Astrocyte of the spinal cord (primary cell): ENCODE results near the gene ELMOD1.

ENCODE experiments used
- DNase-seq: peaks from one replicate; pipeline ENCODE4 v3.0.0; 2011; ENCODE audit warnings: low read depth, low spot score
- H3K4me3 ChIP-seq: 2 replicates; pipeline ENCODE4 v1.5.1; 2011; ENCODE audit warnings: low read depth, mild to moderate bottlenecking, low read length, moderate library complexity
- CTCF ChIP-seq: IDR thresholded peaks from 2 replicates; pipeline ENCODE4 v1.5.1; 2012; ENCODE audit warnings: low read depth, mild to moderate bottlenecking, low read length, inconsistent platforms
- in situ Hi-C: cut with HindIII; loops from 2 replicates; pipeline ENCODE4 v1.10.0; 2017; ENCODE audit warnings: low sequenced_read_pairs

ELMOD1 gene

DNA sequence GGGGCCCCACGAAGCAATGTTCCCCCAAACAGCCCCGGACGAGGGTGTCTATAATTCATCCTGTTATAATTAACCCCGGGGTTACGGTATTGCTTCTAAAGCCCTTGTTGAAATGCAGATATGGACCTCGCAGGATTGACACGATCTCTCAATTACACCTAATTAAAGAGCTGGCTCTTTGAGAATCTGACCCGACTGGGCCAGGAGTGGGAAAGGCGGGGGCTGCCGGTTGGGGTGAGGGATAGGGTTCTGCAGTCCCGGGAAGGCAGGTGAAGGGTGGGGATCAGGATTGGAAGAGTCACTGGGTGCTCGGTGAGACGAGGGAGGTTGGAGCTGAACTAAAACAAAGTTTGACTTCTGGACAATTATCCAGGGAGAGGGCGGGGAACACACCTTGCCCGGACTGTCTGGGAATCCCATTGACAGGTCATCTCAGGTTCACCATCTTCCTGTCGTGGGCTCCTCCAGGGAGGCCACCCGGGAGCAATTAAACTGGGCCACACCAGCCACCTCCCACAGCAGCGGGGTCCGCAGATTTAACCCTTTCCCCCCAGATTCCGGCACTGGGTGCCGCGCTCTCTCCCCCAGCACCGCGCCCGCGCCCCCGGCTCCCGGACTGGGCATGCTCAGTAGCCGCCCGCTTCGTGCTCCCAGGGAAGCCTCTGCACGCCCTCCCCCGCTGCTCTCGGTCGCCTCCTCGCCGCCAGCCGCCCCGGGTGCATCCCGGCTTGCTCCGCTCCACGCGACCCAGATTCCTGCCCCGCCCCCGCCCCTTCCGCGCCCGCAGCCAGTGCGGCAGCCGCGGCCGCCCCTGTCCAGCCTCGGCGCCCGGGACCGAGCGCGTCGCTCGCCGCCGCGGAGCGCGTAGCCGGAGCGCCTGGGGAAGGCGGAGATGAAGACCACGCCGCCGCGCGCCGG, at the start of gene ELMOD1:
Gene ELMOD1, plus strand, starts transcription at position 688 of the 918 bp plus-strand sequence. CDS start 27,043 bp downstream, outside the sequence.
- peak; percentile 6 for TF ChIP-seq CTCF
- peak within 1 kb of the TSS; percentile 58 for H3K4me3 ChIP-seq
- peak; percentile 3 for DNase-seq
- in situ Hi-C loops: no loop called here

- DNase-seq: peak; percentile 89
- in situ Hi-C loops: no loop called here
- no peak overlapping the region for H3K4me3 ChIP-seq
- no peak for TF ChIP-seq CTCF
These were observed 45.8 kb upstream of the ELMOD1 start for GRCh38 chr11:107545101-107545514.

- in situ Hi-C loops: no loop called here
- H3K4me3 ChIP-seq: no peak overlapping the region
- TF ChIP-seq CTCF: no peak
- DNase-seq: no peak
These were observed 43.0 kb upstream of the ELMOD1 start for GRCh38 chr11:107547961-107548360.

DNA sequence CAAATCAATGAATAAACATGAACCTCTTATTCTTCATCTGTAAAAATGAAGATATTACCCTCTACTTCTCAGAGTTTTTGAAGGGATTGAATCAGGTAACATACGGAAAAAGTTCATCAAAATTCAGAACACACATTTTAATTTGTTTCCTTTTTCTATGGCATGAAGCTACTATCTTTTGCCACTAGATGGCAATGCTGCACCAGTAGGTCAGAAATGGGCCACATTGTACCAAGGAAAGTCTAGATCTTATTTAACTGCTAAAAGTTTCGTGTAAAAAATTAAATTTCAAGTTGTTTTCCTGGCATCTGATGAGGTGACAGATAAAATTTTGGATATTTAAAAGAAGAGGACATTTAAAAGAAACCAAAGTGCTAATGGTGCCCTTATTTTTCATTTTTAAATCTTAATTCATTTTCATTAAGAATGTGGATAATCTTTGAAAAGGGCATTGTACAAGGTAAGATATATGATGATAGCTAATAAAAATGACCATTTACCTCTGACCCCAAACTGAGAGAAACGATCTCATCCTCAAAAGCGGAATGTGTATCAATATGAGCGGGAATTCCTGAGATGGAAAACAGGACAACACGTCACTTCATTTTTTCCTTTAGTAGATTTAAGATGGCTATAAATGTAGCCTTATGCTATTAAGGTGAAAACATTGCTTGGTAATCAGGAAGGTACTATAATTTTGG, 41.5 kb upstream of the ELMOD1 start:
- H3K4me3 ChIP-seq: no peak overlapping the region
- DNase-seq: peak; percentile 54
- in situ Hi-C loops: no loop called here
- peak; percentile 89 for TF ChIP-seq CTCF

- DNase-seq: no peak
- H3K4me3 ChIP-seq: no peak overlapping the region
- TF ChIP-seq CTCF: no peak
- in situ Hi-C loops: no loop called here
These were observed 41.0 kb upstream of the ELMOD1 start for GRCh38 chr11:107549954-107550285.

GRCh38 chr11:107550304-107550703, 40.6 kb upstream of the ELMOD1 start:
- no peak overlapping the region for H3K4me3 ChIP-seq
- TF ChIP-seq CTCF: no peak
- in situ Hi-C loops: no loop called here
- DNase-seq: no peak
